Mesothelial cell of epicardium (in vitro differentiated cells): ENCODE data around the gene DDO. TPM values are rescaled to one million over a fixed set of nuclear protein-coding genes. Genes with fewer than 3 reads are reported as not detected.

Experiments used
- DNase-seq, 2 experiments: peaks; one replicate each; pipeline ENCODE4 v3.0.0; 2021; ENCODE audit warnings: low spot score in 2 of 2; ENCODE audit not compliant: unreplicated experiment in 2 of 2
- H3K27ac Mint-ChIP-seq: 2 replicates; pipeline ENCODE4 v1.8.0; 2021; ENCODE audit warnings: mixed read lengths
- H3K27me3 Mint-ChIP-seq: 2 replicates; pipeline ENCODE4 v1.8.0; 2021; ENCODE audit warnings: low read depth, mixed read lengths
- H3K36me3 Mint-ChIP-seq: 2 replicates; pipeline ENCODE4 v1.8.0; 2021; ENCODE audit warnings: mixed read lengths
- H3K4me1 Mint-ChIP-seq: 2 replicates; pipeline ENCODE4 v1.8.0; 2021; ENCODE audit warnings: mixed read lengths
- H3K4me3 Mint-ChIP-seq: 2 replicates; pipeline ENCODE4 v1.8.0; 2021; ENCODE audit warnings: mild to moderate bottlenecking, moderate library complexity, mixed read lengths
- H3K9me3 Mint-ChIP-seq: 2 replicates; pipeline ENCODE4 v1.8.0; 2021; ENCODE audit warnings: mixed read lengths
- total RNA-seq: library from RNA; stranded (reverse); gene quantifications from 3 replicates; pipeline ENCODE4 v1.2.1, GENCODE V29; 2021
- TF ChIP-seq, protein P1 (sequence below): fragments of 200-600 bp; sonication (generic); IDR thresholded peaks from one replicate; pipeline ENCODE4 v1.5.0; 2021; ENCODE audit warnings: antibody characterized with exemption; ENCODE audit not compliant: unreplicated experiment

The DDO gene
- total RNA-seq, 1 donor from 2014 or later, result not detected

DNA sequence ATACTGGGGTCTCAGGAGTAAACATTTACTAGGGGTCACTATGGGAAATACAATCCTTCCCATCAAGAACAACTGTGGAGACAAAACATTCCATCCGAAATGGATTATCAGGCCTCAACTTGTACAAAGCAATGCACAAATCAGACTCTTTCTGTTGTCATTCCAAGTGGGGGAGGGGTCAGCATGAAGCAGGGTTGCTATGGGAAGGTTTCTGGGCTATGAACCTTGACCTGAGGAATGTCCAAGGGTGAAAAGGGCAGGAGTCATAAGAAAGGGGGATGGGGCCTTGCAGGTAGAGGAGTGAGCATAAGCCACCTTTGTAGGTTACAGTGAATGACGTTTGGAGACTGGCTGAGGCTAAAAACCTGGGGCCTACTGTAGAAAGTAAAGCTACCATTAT, 60.4 kb downstream of the DDO start:
- Mint-ChIP-seq H3K27me3 (no peaks in the 10 kb centered on the region), H3K36me3 (no peaks in the 10 kb centered on the region), H3K9me3 (no peaks in the 10 kb centered on the region), H3K27ac (peak overlapping the region; percentile 93), H3K4me3 (peak overlapping the region; percentile 88), H3K4me1 (peaks cover 79% of the 10 kb centered on the region)
- TF ChIP-seq, protein P1, sequence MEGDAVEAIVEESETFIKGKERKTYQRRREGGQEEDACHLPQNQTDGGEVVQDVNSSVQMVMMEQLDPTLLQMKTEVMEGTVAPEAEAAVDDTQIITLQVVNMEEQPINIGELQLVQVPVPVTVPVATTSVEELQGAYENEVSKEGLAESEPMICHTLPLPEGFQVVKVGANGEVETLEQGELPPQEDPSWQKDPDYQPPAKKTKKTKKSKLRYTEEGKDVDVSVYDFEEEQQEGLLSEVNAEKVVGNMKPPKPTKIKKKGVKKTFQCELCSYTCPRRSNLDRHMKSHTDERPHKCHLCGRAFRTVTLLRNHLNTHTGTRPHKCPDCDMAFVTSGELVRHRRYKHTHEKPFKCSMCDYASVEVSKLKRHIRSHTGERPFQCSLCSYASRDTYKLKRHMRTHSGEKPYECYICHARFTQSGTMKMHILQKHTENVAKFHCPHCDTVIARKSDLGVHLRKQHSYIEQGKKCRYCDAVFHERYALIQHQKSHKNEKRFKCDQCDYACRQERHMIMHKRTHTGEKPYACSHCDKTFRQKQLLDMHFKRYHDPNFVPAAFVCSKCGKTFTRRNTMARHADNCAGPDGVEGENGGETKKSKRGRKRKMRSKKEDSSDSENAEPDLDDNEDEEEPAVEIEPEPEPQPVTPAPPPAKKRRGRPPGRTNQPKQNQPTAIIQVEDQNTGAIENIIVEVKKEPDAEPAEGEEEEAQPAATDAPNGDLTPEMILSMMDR, result no peak
- no peak for DNase-seq

DNA sequence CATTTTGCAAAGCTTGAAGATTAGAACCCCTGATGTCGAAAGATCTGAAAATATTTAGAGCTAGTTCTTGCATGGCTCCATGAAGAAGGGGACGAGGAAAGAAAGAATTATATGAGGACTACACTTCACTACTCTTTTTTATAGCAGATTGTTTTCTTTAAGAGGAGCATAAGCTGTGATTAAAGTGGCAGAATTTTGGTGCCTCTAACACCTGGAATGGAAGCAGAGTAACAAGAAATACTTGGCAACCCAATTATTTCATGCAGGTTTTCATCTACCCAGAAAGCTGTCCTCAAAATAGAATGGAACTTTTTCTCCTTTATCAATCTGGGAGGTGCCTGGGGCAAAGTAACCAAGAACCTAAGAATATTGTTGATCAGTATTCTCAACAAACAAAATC, 61.2 kb downstream of the DDO start:
- Mint-ChIP-seq H3K9me3 (no peaks in the 10 kb centered on the region), H3K4me3 (peak overlapping the region; percentile 1), H3K27me3 (no peaks in the 10 kb centered on the region), H3K4me1 (peaks cover 80% of the 10 kb centered on the region), H3K36me3 (no peaks in the 10 kb centered on the region), H3K27ac (peak overlapping the region; percentile 93)
- DNase-seq, result no peak
- TF ChIP-seq, protein P1, result no peak

DNA sequence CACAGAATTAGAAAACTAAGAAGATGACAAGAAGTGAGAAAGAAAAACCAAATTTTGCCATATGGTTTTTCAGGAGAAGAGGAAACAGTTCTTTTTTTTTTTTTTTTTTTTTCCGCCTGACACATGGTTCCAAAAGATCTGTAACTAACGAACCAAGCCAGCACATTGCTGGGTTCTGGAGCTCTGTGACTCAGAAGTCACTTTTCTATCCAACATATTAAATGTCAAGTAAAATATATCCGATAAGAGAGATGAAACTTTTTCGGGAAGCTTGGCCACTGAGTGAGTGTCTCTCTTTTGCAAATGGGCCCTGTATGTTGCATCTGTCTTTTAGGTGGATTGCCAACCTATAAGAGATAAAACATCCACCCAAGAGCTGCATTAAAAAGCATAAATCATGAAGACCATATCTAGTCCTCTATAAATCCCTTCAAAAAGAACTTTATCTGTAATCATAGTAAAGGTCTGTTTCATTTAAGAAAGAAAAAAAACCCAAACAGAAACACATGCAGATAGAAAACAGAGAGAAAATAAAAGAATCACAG, 61.8 kb downstream of the DDO start:
- Mint-ChIP-seq H3K4me1 (peaks cover 80% of the 10 kb centered on the region), H3K27ac (peak overlapping the region; percentile 93), H3K36me3 (no peaks in the 10 kb centered on the region), H3K27me3 (no peaks in the 10 kb centered on the region), H3K4me3 (no peak overlapping the region), H3K9me3 (no peaks in the 10 kb centered on the region)
- DNase-seq, result no peak
- TF ChIP-seq, protein P1, result no peak

DNA sequence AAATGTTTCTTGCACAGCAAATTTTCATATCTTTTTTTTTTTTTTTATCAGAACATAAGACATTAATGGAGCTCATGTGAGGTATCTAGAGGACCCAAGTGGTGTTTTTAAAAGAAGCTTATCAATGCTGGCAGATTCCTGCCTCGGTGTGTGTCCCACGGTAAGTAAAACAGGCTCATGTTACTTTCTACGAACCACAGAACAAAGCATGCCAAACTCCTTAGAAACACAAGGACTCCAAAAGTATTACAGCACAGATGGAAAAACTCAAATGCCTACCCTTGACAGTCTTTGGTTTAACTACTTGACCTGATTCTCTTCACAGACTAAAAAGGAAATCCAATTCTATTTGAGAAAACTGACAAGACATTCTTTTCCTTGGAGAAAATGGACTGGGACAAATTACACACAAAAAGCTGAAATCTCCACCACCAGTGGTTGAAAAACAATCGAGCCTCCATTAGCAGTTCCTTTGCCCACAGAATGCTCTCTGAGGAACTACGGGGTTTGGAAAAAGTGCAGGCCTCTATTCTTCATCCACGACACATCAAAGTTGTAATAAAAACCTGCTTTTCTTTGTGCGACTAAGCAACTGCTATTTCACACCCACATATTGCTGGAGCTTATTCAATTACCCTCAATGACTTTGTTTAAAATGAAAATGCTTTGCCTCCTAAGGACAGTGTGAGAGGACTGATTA, 62.7 kb downstream of the DDO start:
- H3K9me3 Mint-ChIP-seq, result no peaks in the 10 kb centered on the region
- H3K36me3 Mint-ChIP-seq, result no peaks in the 10 kb centered on the region
- peak overlapping the region; percentile 4 for H3K4me3 Mint-ChIP-seq
- H3K4me1 Mint-ChIP-seq, result peaks cover 85% of the 10 kb centered on the region
- H3K27ac Mint-ChIP-seq, result peak overlapping the region; percentile 93
- TF ChIP-seq, protein P1, result no peak
- no peak for DNase-seq
- no peaks in the 10 kb centered on the region for H3K27me3 Mint-ChIP-seq

DNA sequence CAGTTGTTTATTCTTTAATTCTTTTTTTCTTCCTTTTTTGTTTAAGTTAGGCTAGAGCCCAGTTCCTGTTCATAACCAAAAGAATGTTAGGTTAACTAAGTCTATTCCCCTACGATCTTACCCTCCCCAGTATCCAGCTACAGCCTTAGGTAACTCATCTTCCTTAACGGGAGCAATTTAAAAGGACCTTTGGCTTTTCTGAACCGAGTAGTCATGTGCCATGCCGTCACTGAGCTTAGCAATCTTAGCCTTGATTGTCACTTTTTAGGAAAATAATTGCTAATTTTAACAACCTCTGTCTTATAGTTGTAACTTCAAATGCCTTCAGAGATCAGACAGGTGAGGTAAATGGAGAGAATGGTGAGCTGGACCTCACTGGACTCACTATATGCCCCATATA, 63.4 kb downstream of the DDO start:
- Mint-ChIP-seq H3K9me3 (no peaks in the 10 kb centered on the region), H3K4me1 (peaks cover 82% of the 10 kb centered on the region), H3K36me3 (no peaks in the 10 kb centered on the region), H3K4me3 (no peak overlapping the region), H3K27me3 (no peaks in the 10 kb centered on the region), H3K27ac (peak overlapping the region; percentile 93)
- DNase-seq, result no peak
- TF ChIP-seq, protein P1, result no peak
